HepG2 (cell line): ENCODE data around the gene ZNF747. TPM values are rescaled to one million over a fixed set of nuclear protein-coding genes. Genes with fewer than 3 reads are reported as not detected.
A peak's percentile ranks its signal among the peaks of the same experiment; 100 is the strongest.

ENCODE experiments used
- ATAC-seq: fragments of 200-7000 bp; cut with Tn5 transposase; 3 replicates; pipeline ENCODE4 v1.9.1; 2020; ENCODE audit warnings: mild to moderate bottlenecking, moderate library complexity
- BruUV-seq: library from RNA; stranded (reverse); fragments of 400-500 nt; replicated peaks from 2 replicates; lab custom pipeline; 2021; lab: Mats Ljungman, UMichigan
- CTCF ChIA-PET: fragments of 300-600 bp; formaldehyde crosslinking; extraction: SDS; loops from one replicate; lab custom pipeline; 2021; ENCODE audit warnings: low total read pairs, inconsistent platforms, low intra/inter-chr PET ratio; lab: Yijun Ruan, JAX
- POLR2A ChIA-PET: fragments of 350-600 bp; sonication (Branson Sonifier 250); formaldehyde crosslinking; loops from one replicate; lab custom pipeline; 2020; ENCODE audit warnings: antibody characterized with exemption, inconsistent platforms; lab: Yijun Ruan, JAX
- DNase-seq: peaks from one replicate; pipeline ENCODE4 v3.0.0-alpha.2; 2015; ENCODE audit warnings: low spot score
- FAIRE-seq: peaks from 3 replicates; lab custom pipeline; 2011; peaks lifted over from hg19 to GRCh38; lab: Jason Lieb, UNC
- H2AFZ ChIP-seq: one replicate; pipeline ENCODE4 v1.6.1; 2011; ENCODE audit warnings: low read length, inconsistent platforms
- H3K27ac ChIP-seq: fragments of 300-600 bp; 3 replicates; pipeline ENCODE4 v1.8.0; 2011; ENCODE audit warnings: mixed run types, mild to moderate bottlenecking, mixed read lengths, low read length, inconsistent platforms; ENCODE audit not compliant: insufficient read depth; ENCODE audit errors: extremely low read length
- H3K27me3 ChIP-seq, 2 experiments: fragments of 200-600 bp in 1 of 2; 2 replicates in 1 of 2; 3 replicates in 1 of 2; pipeline versions ENCODE4 v1.6.0 to v1.8.0; 2011; ENCODE audit warnings: low read length in 2 of 2, mild to moderate bottlenecking in 2 of 2, moderate library complexity in 2 of 2, inconsistent platforms in 1 of 2; ENCODE audit not compliant: insufficient read depth in 2 of 2, control insufficient read depth in 1 of 2
- H3K36me3 ChIP-seq, 2 experiments: fragments of 200-600 bp in 1 of 2; replicated peaks in 1 of 2; 2 replicates in 1 of 2; 3 replicates in 1 of 2; pipeline versions ENCODE4 v1.5.1 to v1.8.0; 2011; ENCODE audit warnings: low read length in 2 of 2, inconsistent platforms in 1 of 2; ENCODE audit not compliant: insufficient read depth in 2 of 2, control insufficient read depth in 1 of 2
- H3K4me1 ChIP-seq: 2 replicates; pipeline ENCODE4 v1.5.1; 2012; ENCODE audit warnings: low read length, inconsistent platforms; ENCODE audit not compliant: insufficient read depth
- H3K4me2 ChIP-seq: 2 replicates; pipeline ENCODE4 v1.6.0; 2011; ENCODE audit warnings: low read depth, low read length, inconsistent platforms
- H3K4me3 ChIP-seq, 3 experiments: fragments of 200-600 bp in 1 of 3; sonication (generic), shearing (Covaris generic) in 1 of 3; replicated peaks in 1 of 3; 2 replicates each; pipeline ENCODE4 v1.5.1; 2011 to 2016; ENCODE audit warnings: low read length in 3 of 3, inconsistent platforms in 2 of 3, low read depth in 2 of 3, mild to moderate bottlenecking in 2 of 3, control low read depth in 1 of 3, mixed read lengths in 1 of 3; ENCODE audit not compliant: insufficient read depth in 1 of 3
- H3K79me2 ChIP-seq: one replicate; pipeline ENCODE4 v1.6.1; 2011; ENCODE audit warnings: low read length, inconsistent platforms; ENCODE audit not compliant: insufficient read depth
- H3K9ac ChIP-seq: 2 replicates; pipeline ENCODE4 v1.6.0; 2011; ENCODE audit warnings: mild to moderate bottlenecking, low read depth, low read length, inconsistent platforms; ENCODE audit not compliant: insufficient read depth
- H3K9me3 ChIP-seq: 2 replicates; pipeline ENCODE4 v1.5.1; 2012; ENCODE audit warnings: mild to moderate bottlenecking, low read length
- H4K20me1 ChIP-seq: 2 replicates; pipeline ENCODE4 v1.6.0; 2011; ENCODE audit warnings: inconsistent platforms, mild to moderate bottlenecking, low read length, moderate library complexity; ENCODE audit not compliant: insufficient read depth
- HIVEP1 ChIP-seq: sonication (generic); formaldehyde crosslinking; IDR thresholded peaks from 2 replicates; pipeline ENCODE4 v1.4.0; 2020; ENCODE audit warnings: mild to moderate bottlenecking, missing genetic modification reagents
- IRF1 ChIP-seq: sonication (generic); formaldehyde crosslinking; IDR thresholded peaks from 2 replicates; pipeline ENCODE4 v1.4.0; 2020; ENCODE audit warnings: low read depth, mild to moderate bottlenecking, missing genetic modification reagents
- NONO ChIP-seq, 2 experiments: fragments of 450-650 bp in 1 of 2; sonication (generic) in 1 of 2; formaldehyde crosslinking in 1 of 2; IDR thresholded peaks in 1 of 2; conservative IDR thresholded peaks in 1 of 2; 2 replicates each; pipeline versions ENCODE4 v1.6.1 to v1.8.0; 2017 to 2022; ENCODE audit warnings: mild to moderate bottlenecking in 1 of 2, missing genetic modification reagents in 1 of 2, moderate library complexity in 1 of 2
- PHF20 ChIP-seq: sonication (generic); formaldehyde crosslinking; IDR thresholded peaks from 2 replicates; pipeline ENCODE4 v1.5.0; 2020; ENCODE audit warnings: mild to moderate bottlenecking, missing genetic modification reagents
- POLR2G ChIP-seq: fragments of 200-400 bp; formaldehyde crosslinking; IDR thresholded peaks from 2 replicates; pipeline ENCODE4 v1.6.1; 2018; ENCODE audit warnings: mild to moderate bottlenecking, low read depth, low read length, moderate library complexity
- ZNF788 ChIP-seq: sonication (generic); formaldehyde crosslinking; IDR thresholded peaks from 2 replicates; pipeline ENCODE4 v1.5.0; 2020; ENCODE audit warnings: mild to moderate bottlenecking, missing genetic modification reagents, borderline replicate concordance
- WGBS: methylation state at CpG from one replicate; pipeline ENCODE4 v1.1.6; 2017; ENCODE audit warnings: low lambda C conversion rate; 5-methylcytosine and 5-hydroxymethylcytosine counted together
- in situ Hi-C: cut with HindIII; loops from 2 replicates; pipeline ENCODE4 v1.10.0; 2017; ENCODE audit warnings: low pct_unique_long_range_greater_than_20kb; ENCODE audit not compliant: extremely low pct_ligation_motif_present
- intact Hi-C: fragments of 100-400 bp; cut with micrococcal nuclease; formaldehyde crosslinking; loops from one replicate; pipeline ENCODE4 v1.10.0; 2022; ENCODE audit not compliant: unreplicated experiment
- polyA plus RNA-seq, 8 experiments: library from polyadenylated mRNA; depleted of rRNA in 3 of 8; stranded (reverse) in 7 of 8; unstranded in 1 of 8; fragments of >200 nt; fragmentation: Illumina TruSeq in 4 of 8; extraction: Trizol in 4 of 8; gene quantifications; 2 replicates each; pipeline versions ENCODE4 v1.2.1 to v1.2.3, GENCODE V29; 2011 to 2016; ENCODE audit warnings: low read depth in 4 of 8, missing spikeins in 1 of 8, mixed read lengths in 1 of 8; ENCODE audit not compliant: insufficient read depth in 1 of 8
- total RNA-seq, 5 experiments: library from RNA; depleted of rRNA; stranded (reverse); fragments of >200 nt; fragmentation: Illumina TruSeq; extraction: Trizol; gene quantifications; 2 replicates each; pipeline ENCODE4 v1.2.3, GENCODE V29; 2016; ENCODE audit warnings: low read depth in 1 of 5
- TF ChIP-seq, protein P1 (sequence below): sonication (generic); formaldehyde crosslinking; IDR thresholded peaks from 2 replicates; pipeline ENCODE4 v1.4.0; 2020; ENCODE audit warnings: mild to moderate bottlenecking, missing genetic modification reagents
- TF ChIP-seq, protein P2 (sequence below): sonication (generic); formaldehyde crosslinking; IDR thresholded peaks from 2 replicates; pipeline ENCODE4 v1.9.0; 2021; ENCODE audit warnings: missing genetic modification reagents, borderline replicate concordance

The ZNF747 gene
- total and polyA plus RNA-seq, 2 of the 13 experiments (the other 11 are each of a cell fraction or from before 2014, with no cell fraction given), result 7.2 to 10.2 TPM

DNA sequence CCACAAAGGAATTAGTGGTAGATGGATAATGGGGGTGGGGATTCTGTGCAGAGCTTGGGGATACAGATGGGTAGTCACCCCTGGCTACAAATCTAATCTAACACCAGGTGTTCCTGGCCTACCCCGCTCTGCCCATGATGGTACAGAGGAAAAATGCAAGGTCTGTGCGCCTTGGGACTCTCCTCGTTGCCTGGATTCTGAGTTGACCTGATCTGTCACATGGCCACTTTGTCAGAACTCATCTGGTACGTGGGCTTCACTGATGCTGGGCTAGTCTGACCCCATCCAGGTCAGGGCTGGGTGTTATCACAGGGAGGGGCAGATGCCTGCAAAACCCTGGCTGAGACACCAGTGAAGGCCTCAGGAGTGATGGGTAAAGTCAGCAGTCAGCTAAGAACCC is 18.3 kb upstream of the ZNF747 start (continued):
- TF ChIP-seq, protein P1, sequence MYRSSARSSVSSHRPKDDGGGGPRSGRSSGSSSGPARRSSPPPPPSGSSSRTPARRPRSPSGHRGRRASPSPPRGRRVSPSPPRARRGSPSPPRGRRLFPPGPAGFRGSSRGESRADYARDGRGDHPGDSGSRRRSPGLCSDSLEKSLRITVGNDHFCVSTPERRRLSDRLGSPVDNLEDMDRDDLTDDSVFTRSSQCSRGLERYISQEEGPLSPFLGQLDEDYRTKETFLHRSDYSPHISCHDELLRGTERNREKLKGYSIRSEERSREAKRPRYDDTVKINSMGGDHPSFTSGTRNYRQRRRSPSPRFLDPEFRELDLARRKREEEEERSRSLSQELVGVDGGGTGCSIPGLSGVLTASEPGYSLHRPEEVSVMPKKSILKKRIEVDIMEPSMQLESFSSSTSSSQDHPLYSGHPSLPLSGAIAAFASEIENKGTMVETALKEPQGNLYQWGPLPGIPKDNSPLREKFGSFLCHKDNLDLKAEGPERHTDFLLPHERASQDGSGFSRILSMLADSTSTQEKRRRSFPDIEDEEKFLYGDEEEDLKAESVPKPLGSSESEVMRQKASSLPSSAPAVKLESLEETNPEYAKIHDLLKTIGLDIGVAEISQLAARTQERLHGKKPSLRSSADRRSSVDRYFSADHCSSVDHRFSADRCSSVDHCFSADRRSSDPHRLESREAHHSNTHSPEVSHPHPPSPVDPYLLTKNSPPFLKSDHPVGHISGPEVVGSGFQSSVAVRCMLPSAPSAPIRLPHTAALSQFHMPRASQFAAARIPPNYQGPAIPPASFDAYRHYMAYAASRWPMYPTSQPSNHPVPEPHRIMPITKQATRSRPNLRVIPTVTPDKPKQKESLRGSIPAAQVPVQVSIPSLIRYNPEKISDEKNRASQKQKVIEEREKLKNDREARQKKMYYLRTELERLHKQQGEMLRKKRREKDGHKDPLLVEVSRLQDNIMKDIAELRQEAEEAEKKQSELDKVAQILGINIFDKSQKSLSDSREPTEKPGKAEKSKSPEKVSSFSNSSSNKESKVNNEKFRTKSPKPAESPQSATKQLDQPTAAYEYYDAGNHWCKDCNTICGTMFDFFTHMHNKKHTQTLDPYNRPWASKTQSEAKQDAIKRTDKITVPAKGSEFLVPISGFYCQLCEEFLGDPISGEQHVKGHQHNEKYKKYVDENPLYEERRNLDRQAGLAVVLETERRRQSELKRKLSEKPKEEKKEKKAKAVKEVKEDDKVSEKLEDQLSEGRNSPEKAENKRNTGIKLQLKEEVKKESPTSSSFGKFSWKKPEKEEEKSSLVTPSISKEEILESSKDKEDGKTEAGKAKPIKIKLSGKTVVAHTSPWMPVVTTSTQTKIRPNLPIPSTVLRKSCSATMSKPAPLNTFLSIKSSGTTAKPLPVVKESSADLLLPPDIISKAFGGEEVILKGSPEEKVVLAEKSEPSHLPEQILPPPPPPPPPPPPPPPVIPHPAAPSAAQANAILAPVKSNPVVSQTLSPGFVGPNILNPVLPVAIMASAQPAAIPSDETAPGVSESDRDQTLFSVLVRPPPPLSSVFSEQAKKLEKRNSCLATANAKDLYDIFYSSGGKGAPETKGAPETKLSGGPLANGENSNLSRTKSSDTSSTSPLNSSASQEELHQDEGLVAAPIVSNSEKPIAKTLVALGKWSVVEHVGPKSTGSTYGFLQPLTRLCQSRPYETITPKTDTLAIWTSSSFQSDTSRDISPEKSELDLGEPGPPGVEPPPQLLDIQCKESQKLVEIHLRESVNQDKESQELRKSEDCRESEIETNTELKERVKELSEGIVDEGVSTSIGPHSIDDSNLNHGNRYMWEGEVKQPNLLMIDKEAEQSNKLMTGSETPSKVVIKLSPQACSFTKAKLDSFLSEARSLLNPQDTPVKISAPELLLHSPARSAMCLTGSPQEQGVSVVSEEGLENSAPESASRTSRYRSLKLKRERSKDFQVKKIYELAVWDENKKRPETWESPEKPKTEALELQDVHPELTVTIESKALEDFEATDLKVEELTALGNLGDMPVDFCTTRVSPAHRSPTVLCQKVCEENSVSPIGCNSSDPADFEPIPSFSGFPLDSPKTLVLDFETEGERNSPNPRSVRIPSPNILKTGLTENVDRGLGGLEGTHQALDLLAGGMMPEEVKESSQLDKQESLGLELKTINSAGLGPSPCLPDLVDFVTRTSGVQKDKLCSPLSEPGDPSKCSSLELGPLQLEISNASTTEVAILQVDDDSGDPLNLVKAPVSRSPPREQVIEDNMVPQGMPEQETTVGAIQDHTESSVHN, result 0 out of 2 replicates have a peak, but pooled peaks have one; percentile 25

DNA sequence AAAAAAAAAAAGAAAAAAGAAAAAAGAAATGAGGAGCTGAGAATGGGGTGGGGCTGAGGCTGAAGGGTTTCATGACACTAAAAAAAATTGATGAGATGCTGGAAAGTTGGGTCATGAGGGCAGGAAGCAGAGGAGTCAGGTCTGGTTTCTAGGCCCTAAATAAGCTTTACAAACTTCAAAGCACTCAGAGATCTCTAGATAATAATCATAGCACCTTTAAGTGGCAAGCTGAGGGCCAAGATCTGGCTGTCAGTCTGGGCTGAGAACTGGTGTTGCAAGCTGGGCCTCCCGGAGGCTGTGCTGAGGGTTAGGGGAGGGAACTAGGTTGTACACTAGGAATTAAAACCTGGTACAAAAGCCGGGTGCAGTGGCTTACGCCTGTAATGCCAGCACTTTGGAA is 17.1 kb upstream of the ZNF747 start:
- Histone ChIP-seq H3K27ac (no peak overlapping the region), H3K9me3 (no peaks in the 10 kb centered on the region), H3K4me3 (no peak overlapping the region), H4K20me1 (no peaks in the 10 kb centered on the region)
- no peak for DNase-seq
- FAIRE-seq, result no peak
- no TSS peak for BruUV-seq
- POLR2A ChIA-PET, result interaction anchor here (0.9 to 2.2 kb wide), 2 partner anchors 11 to 144 kb away, joined by 3 to 12 read pairs; partner anchors contain the start of gene ZNF771
- no peak for TF ChIP-seq ZNF788 (CRISPR knock-in tag)
- TF ChIP-seq PHF20 (CRISPR knock-in tag), result no peak
- TF ChIP-seq NONO (IDR thresholded peaks at IDR 0.05), result no peak
- 0 out of 2 replicates have a peak, but pooled peaks have one; percentile 9 for TF ChIP-seq NONO (CRISPR knock-in tag; conservative IDR thresholded peaks at IDR 0.05)
- TF ChIP-seq, protein P2, sequence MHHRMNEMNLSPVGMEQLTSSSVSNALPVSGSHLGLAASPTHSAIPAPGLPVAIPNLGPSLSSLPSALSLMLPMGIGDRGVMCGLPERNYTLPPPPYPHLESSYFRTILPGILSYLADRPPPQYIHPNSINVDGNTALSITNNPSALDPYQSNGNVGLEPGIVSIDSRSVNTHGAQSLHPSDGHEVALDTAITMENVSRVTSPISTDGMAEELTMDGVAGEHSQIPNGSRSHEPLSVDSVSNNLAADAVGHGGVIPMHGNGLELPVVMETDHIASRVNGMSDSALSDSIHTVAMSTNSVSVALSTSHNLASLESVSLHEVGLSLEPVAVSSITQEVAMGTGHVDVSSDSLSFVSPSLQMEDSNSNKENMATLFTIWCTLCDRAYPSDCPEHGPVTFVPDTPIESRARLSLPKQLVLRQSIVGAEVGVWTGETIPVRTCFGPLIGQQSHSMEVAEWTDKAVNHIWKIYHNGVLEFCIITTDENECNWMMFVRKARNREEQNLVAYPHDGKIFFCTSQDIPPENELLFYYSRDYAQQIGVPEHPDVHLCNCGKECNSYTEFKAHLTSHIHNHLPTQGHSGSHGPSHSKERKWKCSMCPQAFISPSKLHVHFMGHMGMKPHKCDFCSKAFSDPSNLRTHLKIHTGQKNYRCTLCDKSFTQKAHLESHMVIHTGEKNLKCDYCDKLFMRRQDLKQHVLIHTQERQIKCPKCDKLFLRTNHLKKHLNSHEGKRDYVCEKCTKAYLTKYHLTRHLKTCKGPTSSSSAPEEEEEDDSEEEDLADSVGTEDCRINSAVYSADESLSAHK (CRISPR knock-in tag), result no peak
- 0 out of 2 replicates have a peak, but pooled peaks have one; percentile 21 for TF ChIP-seq HIVEP1
- no peak for TF ChIP-seq IRF1 (CRISPR knock-in tag)
- peak; percentile 39 for TF ChIP-seq POLR2G
- TF ChIP-seq, all 625 proteins: peak for 3
- H2AFZ ChIP-seq, result no peak overlapping the region
- intact Hi-C loops (no loop called here), in situ Hi-C loops (no loop called here)
- peaks cover 0 to 25% of the 10 kb centered on the region in 2 experiments; a peak in 4 of 5 replicates for H3K36me3 ChIP-seq
- no peak overlapping the region for H3K9ac ChIP-seq
- CTCF ChIA-PET, result no interaction called here
- ATAC-seq, result no peak
- no peak overlapping the region for H3K4me2 ChIP-seq
- WGBS, result 94% methylated on average over 3 of the region's 3 CpGs
- peaks cover 55% of the 10 kb centered on the region for H3K4me1 ChIP-seq
- H3K79me2 ChIP-seq, result peaks cover 10% of the 10 kb centered on the region
- no peaks in the 10 kb centered on the region for H3K27me3 ChIP-seq
